HL-60 (cell line): ENCODE results near the gene LAYN.

ENCODE experiments used
- GABPA ChIP-seq: IDR thresholded peaks from 2 replicates; pipeline ENCODE4 v1.6.1; 2012; ENCODE audit warnings: low read depth
- POLR2AphosphoS5 ChIP-seq: IDR thresholded peaks from 2 replicates; pipeline ENCODE4 v1.6.1; 2012; ENCODE audit warnings: low read depth
- REST ChIP-seq: IDR thresholded peaks from 2 replicates; pipeline ENCODE4 v1.6.1; 2012; ENCODE audit warnings: low read depth; ENCODE audit not compliant: insufficient replicate concordance
- SPI1 ChIP-seq: IDR thresholded peaks from 2 replicates; pipeline ENCODE4 v1.6.1; 2012; ENCODE audit warnings: low read depth, mild to moderate bottlenecking, borderline replicate concordance
- TF ChIP-seq, protein P1 (sequence below): IDR thresholded peaks from one replicate; pipeline ENCODE4 v1.5.1; 2011; ENCODE audit warnings: low read length, control low read depth, inconsistent platforms; ENCODE audit not compliant: insufficient read depth

GRCh38 chr11:111596319-111596718 lies 55.8 kb downstream of the LAYN start:
- no peak for TF ChIP-seq GABPA
- TF ChIP-seq POLR2AphosphoS5: no peak
- TF ChIP-seq, protein P1, sequence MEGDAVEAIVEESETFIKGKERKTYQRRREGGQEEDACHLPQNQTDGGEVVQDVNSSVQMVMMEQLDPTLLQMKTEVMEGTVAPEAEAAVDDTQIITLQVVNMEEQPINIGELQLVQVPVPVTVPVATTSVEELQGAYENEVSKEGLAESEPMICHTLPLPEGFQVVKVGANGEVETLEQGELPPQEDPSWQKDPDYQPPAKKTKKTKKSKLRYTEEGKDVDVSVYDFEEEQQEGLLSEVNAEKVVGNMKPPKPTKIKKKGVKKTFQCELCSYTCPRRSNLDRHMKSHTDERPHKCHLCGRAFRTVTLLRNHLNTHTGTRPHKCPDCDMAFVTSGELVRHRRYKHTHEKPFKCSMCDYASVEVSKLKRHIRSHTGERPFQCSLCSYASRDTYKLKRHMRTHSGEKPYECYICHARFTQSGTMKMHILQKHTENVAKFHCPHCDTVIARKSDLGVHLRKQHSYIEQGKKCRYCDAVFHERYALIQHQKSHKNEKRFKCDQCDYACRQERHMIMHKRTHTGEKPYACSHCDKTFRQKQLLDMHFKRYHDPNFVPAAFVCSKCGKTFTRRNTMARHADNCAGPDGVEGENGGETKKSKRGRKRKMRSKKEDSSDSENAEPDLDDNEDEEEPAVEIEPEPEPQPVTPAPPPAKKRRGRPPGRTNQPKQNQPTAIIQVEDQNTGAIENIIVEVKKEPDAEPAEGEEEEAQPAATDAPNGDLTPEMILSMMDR: no peak
- no peak for TF ChIP-seq REST
- no peak for TF ChIP-seq SPI1
